Panc1 (cell line): Measurements from ENCODE around the gene TSEN15.

Source experiments
- CTCF ChIP-seq: fragments of 450-650 bp; IDR thresholded peaks from 2 replicates; pipeline ENCODE4 v1.5.1; 2017; ENCODE audit warnings: mild to moderate bottlenecking
- SIN3A ChIP-seq: IDR thresholded peaks from 2 replicates; pipeline ENCODE4 v1.6.1; 2012; ENCODE audit warnings: low read depth, mild to moderate bottlenecking, low read length, moderate library complexity, borderline replicate concordance; ENCODE audit not compliant: insufficient read depth

- TF ChIP-seq CTCF (no peak), SIN3A (no peak)
Observed at GRCh38 chr1:184052750-184053149, 1.2 kb downstream of the TSEN15 start.
